Neutrophil (primary cell): Measurements from ENCODE around the gene DDX46.

Experiments
- H3K27ac ChIP-seq: fragments of 200-600 bp; sonication (generic); 2 replicates; pipeline ENCODE4 v1.5.1; 2016; ENCODE audit warnings: mild to moderate bottlenecking, moderate library complexity
- H3K27me3 ChIP-seq: fragments of 200-600 bp; sonication (generic); 2 replicates; pipeline ENCODE4 v1.6.0; 2016; ENCODE audit warnings: mild to moderate bottlenecking
- H3K36me3 ChIP-seq: fragments of 200-600 bp; sonication (generic); 2 replicates; pipeline ENCODE4 v1.5.1; 2017
- H3K4me1 ChIP-seq, 2 experiments: fragments of 200-600 bp in 1 of 2; sonication (generic) in 1 of 2; 1 replicate in 1 of 2; 2 replicates in 1 of 2; pipeline versions ENCODE4 v1.5.1 to v1.6.1; 2013 to 2016; ENCODE audit warnings: low read depth in 1 of 2, low read length in 1 of 2, mild to moderate bottlenecking in 1 of 2, moderate library complexity in 1 of 2; ENCODE audit not compliant: control insufficient read depth in 1 of 2, insufficient read depth in 1 of 2
- H3K4me3 ChIP-seq, 2 experiments: fragments of 200-600 bp in 1 of 2; sonication (generic) in 1 of 2; 1 replicate in 1 of 2; 2 replicates in 1 of 2; pipeline ENCODE4 v1.5.1; 2013 to 2016; ENCODE audit warnings: low read depth in 1 of 2, low read length in 1 of 2, mild to moderate bottlenecking in 1 of 2, moderate library complexity in 1 of 2
- H3K9me3 ChIP-seq: fragments of 200-600 bp; sonication (generic); 2 replicates; pipeline ENCODE4 v1.5.1; 2016
- TF ChIP-seq, protein P1 (sequence below): fragments of 200-600 bp; sonication (generic); IDR thresholded peaks from 2 replicates; pipeline ENCODE4 v1.5.1; 2016; ENCODE audit warnings: antibody characterized with exemption

DDX46 gene

GRCh38 chr5:134873987-134874830, 115.6 kb downstream of the DDX46 start, which contains the start of gene TXNDC15:
Gene TXNDC15 (plus strand): TSS chr5:134874371. CDS start chr5:134874428, 57 bp downstream.
- Histone ChIP-seq H3K27ac (peak within 1 kb of the TSS; percentile 91), H3K4me1 (peaks cover 15 to 19% of the 10 kb centered on the region in 2 experiments), H3K27me3 (no peaks in the 10 kb centered on the region), H3K36me3 (no peaks in the 10 kb centered on the region), H3K9me3 (no peaks in the 10 kb centered on the region), H3K4me3 (peak within 1 kb of the TSS; percentile 88 to 91)
- TF ChIP-seq, protein P1, sequence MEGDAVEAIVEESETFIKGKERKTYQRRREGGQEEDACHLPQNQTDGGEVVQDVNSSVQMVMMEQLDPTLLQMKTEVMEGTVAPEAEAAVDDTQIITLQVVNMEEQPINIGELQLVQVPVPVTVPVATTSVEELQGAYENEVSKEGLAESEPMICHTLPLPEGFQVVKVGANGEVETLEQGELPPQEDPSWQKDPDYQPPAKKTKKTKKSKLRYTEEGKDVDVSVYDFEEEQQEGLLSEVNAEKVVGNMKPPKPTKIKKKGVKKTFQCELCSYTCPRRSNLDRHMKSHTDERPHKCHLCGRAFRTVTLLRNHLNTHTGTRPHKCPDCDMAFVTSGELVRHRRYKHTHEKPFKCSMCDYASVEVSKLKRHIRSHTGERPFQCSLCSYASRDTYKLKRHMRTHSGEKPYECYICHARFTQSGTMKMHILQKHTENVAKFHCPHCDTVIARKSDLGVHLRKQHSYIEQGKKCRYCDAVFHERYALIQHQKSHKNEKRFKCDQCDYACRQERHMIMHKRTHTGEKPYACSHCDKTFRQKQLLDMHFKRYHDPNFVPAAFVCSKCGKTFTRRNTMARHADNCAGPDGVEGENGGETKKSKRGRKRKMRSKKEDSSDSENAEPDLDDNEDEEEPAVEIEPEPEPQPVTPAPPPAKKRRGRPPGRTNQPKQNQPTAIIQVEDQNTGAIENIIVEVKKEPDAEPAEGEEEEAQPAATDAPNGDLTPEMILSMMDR = peak; percentile 49

DNA sequence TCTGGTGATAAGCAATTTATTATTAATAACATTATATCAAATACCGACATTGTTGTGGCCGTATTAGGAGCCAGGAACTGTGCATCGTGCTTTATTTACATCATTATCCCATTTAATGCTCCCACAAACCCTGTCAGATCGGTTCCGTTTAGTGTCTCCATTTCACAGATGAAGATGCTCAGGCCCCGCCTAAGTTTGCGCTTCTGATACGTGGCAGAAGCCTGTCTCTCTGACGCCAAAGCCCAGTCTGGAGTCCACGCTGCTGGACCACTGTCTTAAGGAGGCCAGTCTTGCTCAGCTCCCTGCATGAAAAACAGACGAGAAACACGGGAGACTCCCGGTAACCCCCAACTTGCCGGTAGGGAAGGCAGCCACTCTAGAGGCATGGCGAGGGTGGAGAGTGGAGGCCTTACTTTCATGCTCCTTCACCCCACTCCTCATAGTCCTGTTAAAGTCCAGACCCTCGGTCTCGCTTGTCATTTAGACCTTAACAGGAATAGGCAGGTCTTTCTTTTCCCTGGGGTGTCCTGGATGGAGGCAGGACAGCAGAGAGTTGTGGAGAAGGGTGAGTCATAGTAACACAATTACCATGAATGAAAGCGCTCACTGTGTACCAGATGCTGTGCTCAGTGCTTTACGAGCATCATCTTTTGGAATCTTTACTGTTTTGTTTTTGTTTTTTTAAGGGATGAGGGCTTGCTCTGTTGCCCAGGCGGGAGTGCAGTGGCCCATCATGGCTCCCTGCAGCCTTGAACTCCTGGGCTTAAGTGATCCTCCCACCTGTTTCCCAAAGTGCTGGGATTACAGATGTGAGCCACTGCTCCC, 116.5 kb downstream of the DDX46 start:
- Histone ChIP-seq H3K4me3 (peak overlapping the region; percentile 88 to 91), H3K27me3 (no peaks in the 10 kb centered on the region), H3K36me3 (no peaks in the 10 kb centered on the region), H3K27ac (peak overlapping the region; percentile 91), H3K9me3 (no peaks in the 10 kb centered on the region), H3K4me1 (peaks cover 15 to 19% of the 10 kb centered on the region in 2 experiments)
- TF ChIP-seq, protein P1 = no peak

- TF ChIP-seq, protein P1 = no peak
- Histone ChIP-seq H3K27me3 (no peaks in the 10 kb centered on the region), H3K36me3 (no peaks in the 10 kb centered on the region), H3K27ac (no peak overlapping the region), H3K9me3 (no peaks in the 10 kb centered on the region), H3K4me1 (peaks cover 15 to 19% of the 10 kb centered on the region in 2 experiments), H3K4me3 (no peak overlapping the region)
These were observed 118.6 kb downstream of the DDX46 start for GRCh38 chr5:134877159-134877558.

DNA sequence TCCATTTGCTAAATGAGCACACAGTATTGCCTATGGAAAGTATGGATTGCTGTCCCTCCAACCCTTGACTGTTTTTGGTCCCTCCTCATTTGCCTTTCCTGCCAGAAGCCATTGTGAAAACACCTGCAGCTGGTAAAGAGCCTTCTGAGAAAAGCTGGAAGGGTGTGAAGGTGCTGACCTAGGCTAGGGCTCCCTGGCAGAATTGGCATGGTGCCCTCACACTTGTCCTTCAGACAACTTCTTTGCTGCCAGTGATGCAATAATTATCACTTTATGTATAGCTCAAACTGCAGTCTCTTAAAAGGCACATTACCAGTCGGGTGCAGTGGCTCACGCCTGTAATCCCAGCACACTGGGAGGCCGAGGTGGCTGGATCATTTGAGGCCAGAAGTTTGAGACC, 119.8 kb downstream of the DDX46 start:
- Histone ChIP-seq H3K27ac (no peak overlapping the region), H3K36me3 (no peaks in the 10 kb centered on the region), H3K9me3 (no peaks in the 10 kb centered on the region), H3K27me3 (no peaks in the 10 kb centered on the region), H3K4me1 (peaks cover 15 to 19% of the 10 kb centered on the region in 2 experiments), H3K4me3 (no peak overlapping the region)
- TF ChIP-seq, protein P1 = no peak

DNA sequence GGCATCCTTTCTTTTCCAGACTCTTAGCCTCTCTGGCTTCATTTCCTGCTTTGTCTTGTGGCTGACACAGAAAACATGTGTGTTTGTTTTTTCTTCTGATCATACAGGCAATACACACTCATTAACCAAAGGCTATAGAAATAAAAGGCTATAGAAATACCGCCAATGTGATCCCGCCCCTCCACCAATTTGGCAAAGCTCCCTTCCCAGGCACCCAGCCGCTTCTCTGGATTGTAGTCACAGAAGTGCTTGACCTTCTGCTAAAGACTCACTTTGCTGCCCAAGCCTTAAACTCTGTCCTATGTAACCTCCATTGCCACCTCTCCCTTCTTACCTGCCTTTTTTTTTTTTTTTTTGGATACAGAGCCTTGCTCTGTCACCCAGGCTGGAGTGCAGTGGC, 120.9 kb downstream of the DDX46 start:
- Histone ChIP-seq H3K27ac (no peak overlapping the region), H3K36me3 (no peaks in the 10 kb centered on the region), H3K27me3 (no peaks in the 10 kb centered on the region), H3K4me1 (peaks cover 10% of the 10 kb centered on the region in 2 experiments), H3K9me3 (no peaks in the 10 kb centered on the region), H3K4me3 (no peak overlapping the region)
- TF ChIP-seq, protein P1 = no peak
